AG10803 (cell line): ENCODE data around the gene SATB1.

ENCODE experiments used
- DNase-seq: peaks from one replicate; pipeline ENCODE4 v3.0.0; 2010; ENCODE audit warnings: low read depth
- H3K4me3 ChIP-seq: 2 replicates; pipeline ENCODE4 v1.5.1; 2011; ENCODE audit warnings: mild to moderate bottlenecking, low read length, control low read depth
- TF ChIP-seq, protein P1 (sequence below): conservative IDR thresholded peaks from 2 replicates; pipeline ENCODE4 v1.5.1; 2011; ENCODE audit warnings: mild to moderate bottlenecking, low read length, control low read depth, inconsistent platforms

Gene SATB1

DNA sequence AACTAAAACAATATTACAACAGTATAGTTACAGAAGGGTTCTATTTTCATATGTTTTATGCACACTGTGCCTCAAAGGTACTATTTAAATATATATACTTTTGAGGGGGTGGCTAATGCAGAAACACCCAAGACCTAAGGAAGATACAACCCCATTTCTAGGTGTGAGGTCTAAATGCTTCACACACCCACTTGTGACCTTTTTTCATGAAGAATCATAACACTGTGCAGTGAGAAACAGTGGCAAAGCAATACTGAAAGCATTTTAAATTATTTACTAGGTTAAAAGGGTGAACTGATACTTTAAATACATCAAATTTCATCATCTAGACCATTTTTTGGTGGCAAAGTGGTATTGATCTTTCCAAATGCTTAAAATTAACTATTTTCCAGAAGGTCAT lies 67.4 kb downstream of the SATB1 start:
- TF ChIP-seq, protein P1, sequence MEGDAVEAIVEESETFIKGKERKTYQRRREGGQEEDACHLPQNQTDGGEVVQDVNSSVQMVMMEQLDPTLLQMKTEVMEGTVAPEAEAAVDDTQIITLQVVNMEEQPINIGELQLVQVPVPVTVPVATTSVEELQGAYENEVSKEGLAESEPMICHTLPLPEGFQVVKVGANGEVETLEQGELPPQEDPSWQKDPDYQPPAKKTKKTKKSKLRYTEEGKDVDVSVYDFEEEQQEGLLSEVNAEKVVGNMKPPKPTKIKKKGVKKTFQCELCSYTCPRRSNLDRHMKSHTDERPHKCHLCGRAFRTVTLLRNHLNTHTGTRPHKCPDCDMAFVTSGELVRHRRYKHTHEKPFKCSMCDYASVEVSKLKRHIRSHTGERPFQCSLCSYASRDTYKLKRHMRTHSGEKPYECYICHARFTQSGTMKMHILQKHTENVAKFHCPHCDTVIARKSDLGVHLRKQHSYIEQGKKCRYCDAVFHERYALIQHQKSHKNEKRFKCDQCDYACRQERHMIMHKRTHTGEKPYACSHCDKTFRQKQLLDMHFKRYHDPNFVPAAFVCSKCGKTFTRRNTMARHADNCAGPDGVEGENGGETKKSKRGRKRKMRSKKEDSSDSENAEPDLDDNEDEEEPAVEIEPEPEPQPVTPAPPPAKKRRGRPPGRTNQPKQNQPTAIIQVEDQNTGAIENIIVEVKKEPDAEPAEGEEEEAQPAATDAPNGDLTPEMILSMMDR: no peak
- H3K4me3 ChIP-seq: no peak overlapping the region
- DNase-seq: no peak

DNA sequence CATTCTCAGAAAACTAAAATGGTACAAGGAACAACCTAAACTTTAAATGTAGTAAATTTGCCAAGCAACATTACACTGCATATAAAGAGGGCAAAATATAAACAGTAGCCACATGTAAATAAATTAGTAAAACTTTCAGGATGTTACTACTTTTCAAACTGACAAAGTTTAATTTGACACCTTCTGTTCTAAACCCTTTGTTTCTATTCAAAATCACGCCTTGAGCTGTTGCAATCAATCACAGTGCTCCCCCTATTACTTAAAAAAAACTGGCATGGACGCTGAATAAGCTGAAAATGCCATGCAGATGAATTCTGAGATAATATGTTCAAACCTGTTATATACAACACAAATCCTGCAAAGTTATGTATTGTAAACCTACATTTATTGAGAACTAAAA lies 69.3 kb downstream of the SATB1 start:
- TF ChIP-seq, protein P1: no peak
- no peak overlapping the region for H3K4me3 ChIP-seq
- DNase-seq: no peak

DNA sequence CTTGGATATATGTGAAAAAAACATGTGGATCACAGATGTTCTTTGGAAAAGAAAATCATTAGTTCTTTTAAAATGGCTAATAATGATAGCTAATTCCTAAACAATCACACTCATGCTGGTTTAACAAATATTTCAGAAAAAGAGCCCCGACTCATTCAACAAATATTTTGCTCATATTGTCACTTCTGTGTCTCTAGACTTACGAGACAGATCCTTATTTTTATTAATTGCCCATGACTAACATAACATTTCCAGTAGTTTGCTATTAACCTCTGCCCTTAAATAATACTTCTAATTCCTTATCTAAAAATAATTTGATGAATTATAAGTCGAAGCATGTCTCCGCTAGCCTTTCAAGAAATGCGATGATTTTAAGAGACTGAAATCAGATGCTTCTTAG lies 70.4 kb downstream of the SATB1 start:
- TF ChIP-seq, protein P1: no peak
- DNase-seq: peak; percentile 34
- no peak overlapping the region for H3K4me3 ChIP-seq

DNA sequence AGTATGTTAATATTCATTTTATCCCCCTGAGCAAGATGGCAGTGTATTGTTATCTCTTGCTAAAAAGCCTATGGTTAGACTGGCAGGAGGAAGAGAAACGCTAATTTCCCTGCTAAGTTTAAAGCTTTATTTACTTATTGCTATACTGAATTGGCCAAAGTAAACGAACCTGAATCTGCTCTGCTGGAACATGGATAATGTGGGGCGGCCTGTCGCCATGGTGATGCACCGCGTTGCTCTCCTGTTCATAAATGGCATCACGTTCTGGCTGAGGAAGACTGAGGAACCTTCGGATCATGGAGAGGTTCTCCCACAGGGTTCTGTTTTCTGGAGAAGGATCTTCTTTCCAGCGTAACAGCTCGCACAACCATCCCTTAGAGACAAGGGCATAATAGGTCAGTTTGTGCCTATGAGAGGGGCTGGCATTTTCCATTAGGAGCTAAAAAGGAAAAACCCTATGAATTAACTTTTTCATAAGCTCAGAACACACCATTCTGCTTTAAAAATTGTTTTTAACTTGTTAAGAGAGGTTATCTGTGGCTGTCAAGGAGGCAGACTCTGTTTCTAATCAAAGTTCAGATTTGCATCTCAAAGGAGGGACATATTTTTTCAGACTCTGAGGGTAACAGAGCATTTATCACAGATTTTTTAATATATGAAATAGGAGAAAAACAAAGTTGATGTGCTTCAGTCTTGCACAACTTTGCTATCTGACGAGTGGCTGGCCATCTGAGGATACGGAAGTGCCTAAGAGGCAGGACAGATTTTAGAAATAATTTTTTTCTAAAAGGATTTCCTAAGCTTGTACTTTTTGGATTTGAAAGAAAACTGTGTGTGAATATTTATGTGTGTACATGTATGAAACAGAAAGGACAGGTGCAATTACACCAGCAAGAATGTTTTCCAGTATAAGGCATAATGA lies 73.1 kb downstream of the SATB1 start:
- no peak for DNase-seq
- TF ChIP-seq, protein P1: no peak
- no peak overlapping the region for H3K4me3 ChIP-seq

DNA sequence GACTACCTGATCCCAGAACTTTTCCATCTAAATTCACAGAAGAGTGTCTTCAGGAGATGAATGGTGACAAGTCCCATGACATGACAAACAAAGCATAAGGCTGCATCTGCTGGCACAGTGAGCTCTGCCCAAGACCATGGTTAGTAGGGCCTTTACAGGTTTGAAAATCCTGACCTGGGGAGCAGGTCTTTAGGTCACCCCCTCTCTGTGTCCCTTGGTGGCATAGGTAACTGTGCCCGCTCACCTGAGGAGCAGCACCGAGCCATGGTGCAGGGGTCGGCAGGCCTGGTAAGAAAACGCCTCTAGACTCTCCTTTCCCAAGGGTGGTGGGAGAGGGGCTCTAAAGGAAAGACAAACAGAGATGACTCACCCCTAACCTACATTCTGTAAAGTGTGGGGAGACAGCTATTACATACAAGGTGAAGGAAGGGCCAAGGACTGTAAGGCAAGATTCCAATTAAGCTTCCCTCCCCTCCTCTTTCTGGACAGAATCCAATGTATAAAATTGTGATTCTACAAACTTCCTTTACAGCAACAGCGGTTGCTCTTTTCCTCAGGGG lies 74.0 kb downstream of the SATB1 start:
- DNase-seq: no peak
- H3K4me3 ChIP-seq: no peak overlapping the region
- TF ChIP-seq, protein P1: no peak

DNA sequence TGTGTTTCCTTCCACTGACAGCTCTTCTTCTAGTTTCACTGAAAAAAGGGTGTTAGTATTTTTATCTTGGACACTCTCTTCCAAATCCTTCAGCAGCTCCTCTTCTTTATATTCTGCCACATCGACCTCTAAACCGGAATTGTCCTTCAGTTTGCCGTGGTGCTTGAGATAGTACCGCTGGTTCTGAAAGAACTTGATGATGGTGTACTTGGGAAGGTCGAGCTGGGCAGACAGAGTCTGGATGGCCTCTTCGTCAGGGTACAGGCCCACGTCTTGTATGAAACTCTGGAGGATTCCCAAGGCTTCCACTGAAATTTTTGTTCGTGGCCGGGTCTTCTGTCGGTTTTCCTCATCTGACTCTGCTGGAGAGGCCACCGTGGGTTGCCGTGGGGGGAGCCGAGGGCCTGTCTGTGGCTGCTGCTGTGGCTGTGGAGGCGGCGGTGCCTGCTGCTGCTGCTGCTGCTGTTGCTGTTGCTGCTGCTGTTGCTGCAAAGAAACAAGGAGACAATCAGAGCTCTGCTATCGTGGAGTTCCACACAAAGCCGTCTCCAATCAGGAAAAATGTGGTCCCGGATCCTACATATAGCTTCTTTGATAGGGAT lies 75.8 kb downstream of the SATB1 start:
- DNase-seq: no peak
- TF ChIP-seq, protein P1: no peak
- no peak overlapping the region for H3K4me3 ChIP-seq
